Liver (tissue), 9 donors: ENCODE results near the gene SOBP. TPM values are rescaled to one million over a fixed set of nuclear protein-coding genes. Genes with fewer than 3 reads are reported as not detected.

Experiments used
- DNase-seq: peaks from one replicate; pipeline ENCODE4 v3.0.0-alpha.2; 2017; ENCODE audit warnings: low spot score
- H3K27ac ChIP-seq, 2 donors: one replicate each; pipeline ENCODE4 v1.7.0; 2013; ENCODE audit warnings: inconsistent platforms in 2 of 2, low read length in 2 of 2, control low read depth in 1 of 2, low read depth in 1 of 2, mild to moderate bottlenecking in 1 of 2
- H3K27me3 ChIP-seq, 4 donors: one replicate each; pipeline versions ENCODE4 v1.6.1 to v1.7.0; 2013; ENCODE audit warnings: low read length in 3 of 4, inconsistent platforms in 1 of 4, mild to moderate bottlenecking in 1 of 4, moderate library complexity in 1 of 4; ENCODE audit not compliant: control insufficient read depth in 4 of 4, insufficient read depth in 4 of 4
- H3K36me3 ChIP-seq, 4 donors: one replicate each; pipeline versions ENCODE4 v1.6.1 to v1.7.0; 2013; ENCODE audit warnings: low read length in 3 of 4, mild to moderate bottlenecking in 3 of 4, low read depth in 1 of 4, moderate library complexity in 1 of 4; ENCODE audit not compliant: control insufficient read depth in 4 of 4, insufficient read depth in 3 of 4
- H3K4me1 ChIP-seq, 4 donors: one replicate each; pipeline versions ENCODE4 v1.6.1 to v1.7.0; 2013; ENCODE audit warnings: low read length in 3 of 4, mild to moderate bottlenecking in 3 of 4, moderate library complexity in 1 of 4; ENCODE audit not compliant: control insufficient read depth in 4 of 4, insufficient read depth in 4 of 4
- H3K4me3 ChIP-seq, 3 donors: one replicate each; pipeline versions ENCODE4 v1.6.1 to v1.7.0; 2013; ENCODE audit warnings: low read length in 3 of 3, control low read depth in 1 of 3, low read depth in 1 of 3, mild to moderate bottlenecking in 1 of 3
- H3K9ac ChIP-seq, 2 donors: one replicate each; pipeline ENCODE4 v1.7.0; 2013; ENCODE audit warnings: low read length in 2 of 2, mild to moderate bottlenecking in 2 of 2, moderate library complexity in 2 of 2, control low read depth in 1 of 2, low read depth in 1 of 2
- H3K9me3 ChIP-seq, 4 donors: one replicate each; pipeline versions ENCODE4 v1.6.1 to v1.7.0; 2013; ENCODE audit warnings: low read length in 3 of 4; ENCODE audit not compliant: control insufficient read depth in 4 of 4
- EGR1 ChIP-seq, 2 donors: IDR thresholded peaks; 2 replicates each; pipeline ENCODE4 v1.6.1; 2016 to 2018; ENCODE audit warnings: antibody characterized with exemption in 2 of 2, low read depth in 2 of 2
- FOXA1 ChIP-seq: IDR thresholded peaks from 2 replicates; pipeline ENCODE4 v1.6.1; 2016; ENCODE audit warnings: antibody characterized with exemption
- FOXA2 ChIP-seq: IDR thresholded peaks from 2 replicates; pipeline ENCODE4 v1.6.1; 2016; ENCODE audit warnings: antibody characterized with exemption
- GABPA ChIP-seq, 2 donors: IDR thresholded peaks in 1 of 2; conservative IDR thresholded peaks in 1 of 2; 2 replicates each; pipeline ENCODE4 v1.6.1; 2016; ENCODE audit warnings: antibody characterized with exemption in 2 of 2, mild to moderate bottlenecking in 1 of 2, moderate library complexity in 1 of 2
- HNF4A ChIP-seq, 2 donors: conservative IDR thresholded peaks; 2 replicates each; pipeline ENCODE4 v1.6.1; 2016; ENCODE audit warnings: antibody characterized with exemption in 2 of 2, mild to moderate bottlenecking in 2 of 2
- HNF4G ChIP-seq: IDR thresholded peaks from 2 replicates; pipeline ENCODE4 v1.6.1; 2016; ENCODE audit warnings: antibody characterized with exemption
- JUND ChIP-seq, 2 donors: IDR thresholded peaks; 2 replicates each; pipeline ENCODE4 v1.6.1; 2016; ENCODE audit warnings: antibody characterized with exemption in 2 of 2
- NR2F2 ChIP-seq: IDR thresholded peaks from 2 replicates; pipeline ENCODE4 v1.6.1; 2016; ENCODE audit warnings: antibody characterized with exemption
- RAD21 ChIP-seq, 2 donors: IDR thresholded peaks; 2 replicates each; pipeline ENCODE4 v1.6.1; 2016; ENCODE audit warnings: antibody characterized with exemption in 2 of 2, mild to moderate bottlenecking in 2 of 2
- RXRA ChIP-seq, 2 donors: IDR thresholded peaks; 2 replicates each; pipeline ENCODE4 v1.6.1; 2017 to 2018; ENCODE audit warnings: antibody characterized with exemption in 2 of 2, mild to moderate bottlenecking in 1 of 2
- SP1 ChIP-seq: IDR thresholded peaks from 2 replicates; pipeline ENCODE4 v1.6.1; 2018; ENCODE audit warnings: antibody characterized with exemption, mild to moderate bottlenecking
- TAF1 ChIP-seq: conservative IDR thresholded peaks from 2 replicates; pipeline ENCODE4 v1.6.1; 2016; ENCODE audit warnings: antibody characterized with exemption, mild to moderate bottlenecking
- YY1 ChIP-seq: IDR thresholded peaks from 2 replicates; pipeline ENCODE4 v1.6.1; 2016; ENCODE audit warnings: antibody characterized with exemption, mild to moderate bottlenecking
- WGBS: extraction: QIAGEN DNeasy Blood & Tissue Kit; methylation state at CpG from one replicate; pipeline ENCODE4 v1.1.7; 2013; 5-methylcytosine and 5-hydroxymethylcytosine counted together
- polyA plus RNA-seq, 2 donors: library from polyadenylated mRNA; stranded (reverse) in 1 of 2; unstranded in 1 of 2; fragments of 200-250 nt in 1 of 2; fragments of >200 nt in 1 of 2; fragmentation: Nextera tagmentation in 1 of 2; extraction: Ambion mirVana in 1 of 2; gene quantifications; one replicate each; pipeline versions ENCODE4 v1.2.1 to v1.2.3, GENCODE V29; 2013 to 2015
- total RNA-seq, 2 donors: library from RNA; depleted of rRNA; stranded (reverse); fragments of >200 nt; gene quantifications; one replicate each; pipeline ENCODE4 v1.2.3, GENCODE V29; 2014
- TF ChIP-seq, protein P1 (sequence below): IDR thresholded peaks from 2 replicates; pipeline ENCODE4 v1.6.1; 2016; ENCODE audit warnings: antibody characterized with exemption
- TF ChIP-seq, protein P2 (sequence below): IDR thresholded peaks from 2 replicates; pipeline ENCODE4 v1.6.1; 2016; ENCODE audit warnings: antibody characterized with exemption, mild to moderate bottlenecking
- TF ChIP-seq, protein P3 (sequence below): fragments of 150-350 bp; IDR thresholded peaks from 2 replicates; pipeline ENCODE4 v1.5.1; 2017; ENCODE audit warnings: improper control_type of control experiment, low read depth, low read length; ENCODE audit not compliant: missing input control
- TF ChIP-seq, protein P4 (sequence below): IDR thresholded peaks from 2 replicates; pipeline ENCODE4 v1.6.1; 2016; ENCODE audit warnings: antibody characterized with exemption
- TF ChIP-seq, protein P5 (sequence below): IDR thresholded peaks from 2 replicates; pipeline ENCODE4 v1.6.1; 2016; ENCODE audit warnings: antibody characterized with exemption
- donor health status: healthy.
- donor health status: healthy.
- donor health status: healthy.
- donor health status: healthy.
- donor health status: healthy.

Gene SOBP
- total and polyA plus RNA-seq, 4 donors, result 0.99 to 5.4 (median 1.9) TPM

DNA sequence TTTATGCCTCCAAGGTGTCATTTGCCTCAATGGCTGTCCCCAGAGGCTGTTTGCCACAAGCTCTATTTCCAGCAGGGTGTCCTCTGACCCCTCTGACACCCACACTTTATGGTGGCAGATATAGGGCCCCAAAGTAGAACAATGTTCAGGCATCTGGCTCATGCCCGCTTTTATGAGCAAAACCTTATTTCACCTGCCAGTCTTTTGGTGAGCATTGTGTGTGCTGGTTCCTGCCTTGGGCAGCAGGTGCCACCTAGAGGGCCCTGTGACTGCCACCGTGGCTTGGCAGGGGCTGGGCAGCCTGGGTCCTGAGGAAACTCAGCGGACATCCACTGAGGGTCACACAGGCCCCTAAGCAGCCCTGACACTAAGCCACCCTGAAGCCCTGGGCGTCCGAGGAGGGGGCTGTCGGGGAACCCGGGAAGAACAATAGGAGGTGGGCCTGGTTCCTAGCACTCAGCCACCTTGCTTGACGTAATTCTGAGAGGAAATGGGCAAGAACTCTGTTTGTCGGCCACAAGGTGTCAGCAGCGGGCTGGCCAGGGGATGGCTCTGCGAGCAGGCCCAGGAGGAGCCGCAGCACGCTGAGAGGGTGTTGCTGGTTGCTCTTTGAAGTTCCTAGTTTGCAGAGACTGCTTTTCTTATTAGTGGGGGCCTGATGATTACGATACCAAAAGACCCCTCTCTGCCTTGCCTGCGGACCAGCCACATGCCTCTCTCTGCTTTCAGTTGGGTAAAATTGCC lies 185.2 kb downstream of the SOBP start:
- TF ChIP-seq GABPA (IDR thresholded peaks at IDR 0.05 in 1 of 2, conservative IDR thresholded peaks at IDR 0.05 in 1 of 2), result no peak
- peak in 1 of 2 donors; percentile 46 for TF ChIP-seq RXRA (IDR thresholded peaks at IDR 0.05)
- TF ChIP-seq, protein P1, sequence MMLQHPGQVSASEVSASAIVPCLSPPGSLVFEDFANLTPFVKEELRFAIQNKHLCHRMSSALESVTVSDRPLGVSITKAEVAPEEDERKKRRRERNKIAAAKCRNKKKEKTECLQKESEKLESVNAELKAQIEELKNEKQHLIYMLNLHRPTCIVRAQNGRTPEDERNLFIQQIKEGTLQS, result no peak
- TF ChIP-seq, protein P2, sequence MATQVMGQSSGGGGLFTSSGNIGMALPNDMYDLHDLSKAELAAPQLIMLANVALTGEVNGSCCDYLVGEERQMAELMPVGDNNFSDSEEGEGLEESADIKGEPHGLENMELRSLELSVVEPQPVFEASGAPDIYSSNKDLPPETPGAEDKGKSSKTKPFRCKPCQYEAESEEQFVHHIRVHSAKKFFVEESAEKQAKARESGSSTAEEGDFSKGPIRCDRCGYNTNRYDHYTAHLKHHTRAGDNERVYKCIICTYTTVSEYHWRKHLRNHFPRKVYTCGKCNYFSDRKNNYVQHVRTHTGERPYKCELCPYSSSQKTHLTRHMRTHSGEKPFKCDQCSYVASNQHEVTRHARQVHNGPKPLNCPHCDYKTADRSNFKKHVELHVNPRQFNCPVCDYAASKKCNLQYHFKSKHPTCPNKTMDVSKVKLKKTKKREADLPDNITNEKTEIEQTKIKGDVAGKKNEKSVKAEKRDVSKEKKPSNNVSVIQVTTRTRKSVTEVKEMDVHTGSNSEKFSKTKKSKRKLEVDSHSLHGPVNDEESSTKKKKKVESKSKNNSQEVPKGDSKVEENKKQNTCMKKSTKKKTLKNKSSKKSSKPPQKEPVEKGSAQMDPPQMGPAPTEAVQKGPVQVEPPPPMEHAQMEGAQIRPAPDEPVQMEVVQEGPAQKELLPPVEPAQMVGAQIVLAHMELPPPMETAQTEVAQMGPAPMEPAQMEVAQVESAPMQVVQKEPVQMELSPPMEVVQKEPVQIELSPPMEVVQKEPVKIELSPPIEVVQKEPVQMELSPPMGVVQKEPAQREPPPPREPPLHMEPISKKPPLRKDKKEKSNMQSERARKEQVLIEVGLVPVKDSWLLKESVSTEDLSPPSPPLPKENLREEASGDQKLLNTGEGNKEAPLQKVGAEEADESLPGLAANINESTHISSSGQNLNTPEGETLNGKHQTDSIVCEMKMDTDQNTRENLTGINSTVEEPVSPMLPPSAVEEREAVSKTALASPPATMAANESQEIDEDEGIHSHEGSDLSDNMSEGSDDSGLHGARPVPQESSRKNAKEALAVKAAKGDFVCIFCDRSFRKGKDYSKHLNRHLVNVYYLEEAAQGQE, result no peak
- TF ChIP-seq RAD21 (IDR thresholded peaks at IDR 0.05), result peak; percentile 92 to 94
- peak; percentile 10 for TF ChIP-seq YY1
- TF ChIP-seq JUND (IDR thresholded peaks at IDR 0.05), result no peak
- no peak for TF ChIP-seq HNF4G
- TF ChIP-seq, protein P3, sequence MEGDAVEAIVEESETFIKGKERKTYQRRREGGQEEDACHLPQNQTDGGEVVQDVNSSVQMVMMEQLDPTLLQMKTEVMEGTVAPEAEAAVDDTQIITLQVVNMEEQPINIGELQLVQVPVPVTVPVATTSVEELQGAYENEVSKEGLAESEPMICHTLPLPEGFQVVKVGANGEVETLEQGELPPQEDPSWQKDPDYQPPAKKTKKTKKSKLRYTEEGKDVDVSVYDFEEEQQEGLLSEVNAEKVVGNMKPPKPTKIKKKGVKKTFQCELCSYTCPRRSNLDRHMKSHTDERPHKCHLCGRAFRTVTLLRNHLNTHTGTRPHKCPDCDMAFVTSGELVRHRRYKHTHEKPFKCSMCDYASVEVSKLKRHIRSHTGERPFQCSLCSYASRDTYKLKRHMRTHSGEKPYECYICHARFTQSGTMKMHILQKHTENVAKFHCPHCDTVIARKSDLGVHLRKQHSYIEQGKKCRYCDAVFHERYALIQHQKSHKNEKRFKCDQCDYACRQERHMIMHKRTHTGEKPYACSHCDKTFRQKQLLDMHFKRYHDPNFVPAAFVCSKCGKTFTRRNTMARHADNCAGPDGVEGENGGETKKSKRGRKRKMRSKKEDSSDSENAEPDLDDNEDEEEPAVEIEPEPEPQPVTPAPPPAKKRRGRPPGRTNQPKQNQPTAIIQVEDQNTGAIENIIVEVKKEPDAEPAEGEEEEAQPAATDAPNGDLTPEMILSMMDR, result peak; percentile 74
- TF ChIP-seq SP1, result no peak
- TF ChIP-seq, protein P4, sequence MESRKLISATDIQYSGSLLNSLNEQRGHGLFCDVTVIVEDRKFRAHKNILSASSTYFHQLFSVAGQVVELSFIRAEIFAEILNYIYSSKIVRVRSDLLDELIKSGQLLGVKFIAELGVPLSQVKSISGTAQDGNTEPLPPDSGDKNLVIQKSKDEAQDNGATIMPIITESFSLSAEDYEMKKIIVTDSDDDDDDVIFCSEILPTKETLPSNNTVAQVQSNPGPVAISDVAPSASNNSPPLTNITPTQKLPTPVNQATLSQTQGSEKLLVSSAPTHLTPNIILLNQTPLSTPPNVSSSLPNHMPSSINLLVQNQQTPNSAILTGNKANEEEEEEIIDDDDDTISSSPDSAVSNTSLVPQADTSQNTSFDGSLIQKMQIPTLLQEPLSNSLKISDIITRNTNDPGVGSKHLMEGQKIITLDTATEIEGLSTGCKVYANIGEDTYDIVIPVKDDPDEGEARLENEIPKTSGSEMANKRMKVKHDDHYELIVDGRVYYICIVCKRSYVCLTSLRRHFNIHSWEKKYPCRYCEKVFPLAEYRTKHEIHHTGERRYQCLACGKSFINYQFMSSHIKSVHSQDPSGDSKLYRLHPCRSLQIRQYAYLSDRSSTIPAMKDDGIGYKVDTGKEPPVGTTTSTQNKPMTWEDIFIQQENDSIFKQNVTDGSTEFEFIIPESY, result no peak
- TF ChIP-seq EGR1 (IDR thresholded peaks at IDR 0.05; ENCODE audit: low read depth in 2 of 2), result no peak
- Histone ChIP-seq H3K9ac (peak overlapping the region in 1 of 2 donors; percentile 66), H3K27me3 (no peaks in the 10 kb centered on the region), H3K36me3 (no peaks in the 10 kb centered on the region), H3K9me3 (no peaks in the 10 kb centered on the region), H3K4me1 (peaks cover 0 to 5% (median 1%) of the 10 kb centered on the region in 4 donors), H3K4me3 (peak overlapping the region in 1 of 3 donors; percentile 33), H3K27ac (peak overlapping the region; percentile 60 to 70)
- WGBS, result 5% methylated on average over 15 of the region's 15 CpGs
- peak; percentile 78 for DNase-seq

DNA sequence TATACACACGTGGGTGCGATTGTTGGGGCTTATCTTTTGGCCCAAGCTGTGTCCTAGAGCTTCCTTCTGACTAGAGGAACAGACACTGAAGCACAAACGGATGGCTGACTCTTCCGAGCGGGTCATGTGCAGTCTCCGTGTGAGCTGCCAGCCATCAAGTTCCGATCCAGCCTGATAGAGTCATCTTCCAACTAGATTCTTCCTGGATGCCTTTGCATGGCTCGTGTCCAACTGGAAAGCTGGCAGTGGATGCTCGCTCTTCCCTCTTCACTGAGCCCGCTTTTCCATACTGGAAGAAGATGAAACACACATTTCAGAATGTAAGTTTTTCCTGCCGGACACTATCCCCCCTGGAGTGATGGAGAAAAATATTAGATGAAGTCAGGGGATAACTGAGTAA lies 186.1 kb downstream of the SOBP start:
- TF ChIP-seq HNF4A (conservative IDR thresholded peaks at IDR 0.05) (no peak), FOXA1 (no peak), RXRA (IDR thresholded peaks at IDR 0.05) (no peak), RAD21 (IDR thresholded peaks at IDR 0.05) (no peak), SP1 (no peak), FOXA2 (no peak), JUND (IDR thresholded peaks at IDR 0.05) (no peak), NR2F2 (no peak), EGR1 (IDR thresholded peaks at IDR 0.05; ENCODE audit: low read depth in 2 of 2) (no peak), TAF1 (no peak)
- TF ChIP-seq, protein P2, result no peak
- TF ChIP-seq, protein P5, sequence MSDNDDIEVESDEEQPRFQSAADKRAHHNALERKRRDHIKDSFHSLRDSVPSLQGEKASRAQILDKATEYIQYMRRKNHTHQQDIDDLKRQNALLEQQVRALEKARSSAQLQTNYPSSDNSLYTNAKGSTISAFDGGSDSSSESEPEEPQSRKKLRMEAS, result no peak
- H3K36me3 ChIP-seq, result no peaks in the 10 kb centered on the region
- 78% methylated on average over 11 of the region's 11 CpGs for WGBS
- no peak overlapping the region for H3K9ac ChIP-seq
- H3K4me1 ChIP-seq, result peaks cover 0 to 3% (median 0%) of the 10 kb centered on the region in 4 donors
- no peaks in the 10 kb centered on the region for H3K9me3 ChIP-seq
- no peaks in the 10 kb centered on the region for H3K27me3 ChIP-seq
- no peak for DNase-seq
- H3K4me3 ChIP-seq, result no peak overlapping the region
- H3K27ac ChIP-seq, result no peak overlapping the region
